Small intestine (tissue), 7 donors: ENCODE data around the gene CC2D2A. TPM values are rescaled to one million over a fixed set of nuclear protein-coding genes. Genes with fewer than 3 reads are reported as not detected.
A peak's percentile ranks its signal among the peaks of the same experiment; 100 is the strongest.

Experiments
- DNase-seq, 2 donors: peaks; one replicate each; pipeline versions ENCODE4 v3.0.0 to v3.0.0-alpha.2; 2013
- FAIRE-seq: peaks from 2 replicates; lab custom pipeline; 2012; peaks lifted over from hg19 to GRCh38; lab: Jason Lieb, UNC
- H3K27ac ChIP-seq, 3 donors: one replicate each; pipeline ENCODE4 v1.5.1; 2013; ENCODE audit warnings: low read length in 2 of 3, mild to moderate bottlenecking in 2 of 3, control low read depth in 1 of 3, inconsistent platforms in 1 of 3, low read depth in 1 of 3, moderate library complexity in 1 of 3
- H3K27me3 ChIP-seq, 3 donors: one replicate each; pipeline ENCODE4 v1.6.1; 2013; ENCODE audit warnings: low read length in 3 of 3, inconsistent platforms in 1 of 3; ENCODE audit not compliant: control insufficient read depth in 3 of 3, insufficient read depth in 3 of 3
- H3K36me3 ChIP-seq, 3 donors: one replicate each; pipeline ENCODE4 v1.6.1; 2013; ENCODE audit warnings: low read length in 3 of 3, inconsistent platforms in 1 of 3, low read depth in 1 of 3, mild to moderate bottlenecking in 1 of 3, moderate library complexity in 1 of 3; ENCODE audit not compliant: control insufficient read depth in 3 of 3, insufficient read depth in 2 of 3
- H3K4me1 ChIP-seq, 3 donors: one replicate each; pipeline ENCODE4 v1.6.1; 2013; ENCODE audit warnings: low read length in 2 of 3, inconsistent platforms in 1 of 3, low read depth in 1 of 3, mild to moderate bottlenecking in 1 of 3, moderate library complexity in 1 of 3; ENCODE audit not compliant: control insufficient read depth in 3 of 3, insufficient read depth in 2 of 3
- H3K4me3 ChIP-seq, 3 donors: one replicate each; pipeline ENCODE4 v1.5.1; 2013; ENCODE audit warnings: low read length in 3 of 3, control low read depth in 1 of 3, inconsistent platforms in 1 of 3, low read depth in 1 of 3, mild to moderate bottlenecking in 1 of 3, moderate library complexity in 1 of 3
- H3K9me3 ChIP-seq, 2 donors: one replicate each; pipeline ENCODE4 v1.6.1; 2013; ENCODE audit warnings: low read depth in 1 of 2, low read length in 1 of 2; ENCODE audit not compliant: control insufficient read depth in 2 of 2, insufficient read depth in 1 of 2
- WGBS, 3 donors: extraction: QIAGEN DNeasy Blood & Tissue Kit; methylation state at CpG; one replicate each; pipeline ENCODE4 v1.1.7; 2013; 5-methylcytosine and 5-hydroxymethylcytosine counted together
- polyA plus RNA-seq, 4 donors: library from polyadenylated mRNA; stranded (reverse) in 3 of 4; unstranded in 1 of 4; fragments of 200-250 nt in 3 of 4; fragments of 120-200 nt in 1 of 4; gene quantifications; one replicate each; pipeline versions ENCODE4 v1.2.1 to v1.2.3, GENCODE V29; 2013
- donor health status: healthy with polysubstance abuse.
- donor health status: control.
- donor health status: control.
- donor health status: Bipolar disorder and iron deficiency.
- donor health status: healthy.

CC2D2A gene
- polyA plus RNA-seq, 4 donors = 1.6 to 13.6 (median 5.5) TPM

DNA sequence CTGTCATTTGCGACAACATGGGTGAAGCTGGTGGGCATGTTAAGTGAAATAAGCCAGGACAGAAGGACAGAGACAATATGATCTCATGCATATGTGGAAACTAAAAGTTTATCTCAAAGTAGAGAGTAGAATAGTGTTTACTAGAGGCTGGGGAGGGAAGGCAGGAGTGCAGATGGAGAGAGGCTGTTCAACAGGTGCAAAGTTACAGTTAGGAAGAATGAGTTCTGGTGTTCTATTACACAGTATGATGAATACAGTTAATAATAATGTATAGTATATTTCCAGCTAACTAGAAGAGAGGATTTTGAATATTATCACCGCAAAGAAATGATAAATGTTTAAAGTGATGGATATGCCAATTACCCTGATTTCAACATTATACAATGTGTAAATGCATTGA lies 115.6 kb downstream of the CC2D2A start:
- Histone ChIP-seq H3K27me3 (no peaks in the 10 kb centered on the region), H3K36me3 (peaks cover 0 to 2% (median 2%) of the 10 kb centered on the region in 3 donors), H3K4me1 (no peaks in the 10 kb centered on the region), H3K27ac (no peak overlapping the region), H3K4me3 (no peak overlapping the region), H3K9me3 (no peaks in the 10 kb centered on the region)
- 98 to 100% (median 99%) methylated on average over 2 of the region's 2 CpGs for WGBS, 3 donors
- FAIRE-seq (no peak), DNase-seq (no peak)

DNA sequence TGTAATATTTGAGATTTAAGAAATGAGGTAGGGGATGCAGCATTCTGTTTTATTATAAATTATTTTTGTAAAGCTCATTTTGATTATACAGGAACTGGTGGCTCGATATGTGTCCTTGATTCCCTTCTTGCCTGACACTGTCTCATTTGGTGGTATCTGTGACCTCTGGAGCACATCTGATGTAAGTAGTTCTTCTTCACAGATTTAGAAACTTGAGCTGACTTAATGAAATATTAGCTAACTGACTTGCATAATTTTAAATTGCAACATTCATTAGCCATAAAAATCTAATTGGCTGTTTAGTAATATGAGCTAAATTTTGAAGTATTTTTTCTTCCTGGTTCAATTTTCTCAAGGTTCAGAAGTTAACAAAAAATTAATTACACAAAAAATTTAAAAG lies 116.4 kb downstream of the CC2D2A start:
- Histone ChIP-seq H3K27me3 (no peaks in the 10 kb centered on the region), H3K36me3 (peaks cover 0 to 6% (median 2%) of the 10 kb centered on the region in 3 donors), H3K4me3 (no peak overlapping the region), H3K27ac (no peak overlapping the region), H3K4me1 (no peaks in the 10 kb centered on the region), H3K9me3 (no peaks in the 10 kb centered on the region)
- no peak for FAIRE-seq
- WGBS, 3 donors = 88 to 93% (median 91%) methylated on average over 1 of the region's 1 CpG
- no peak for DNase-seq

DNA sequence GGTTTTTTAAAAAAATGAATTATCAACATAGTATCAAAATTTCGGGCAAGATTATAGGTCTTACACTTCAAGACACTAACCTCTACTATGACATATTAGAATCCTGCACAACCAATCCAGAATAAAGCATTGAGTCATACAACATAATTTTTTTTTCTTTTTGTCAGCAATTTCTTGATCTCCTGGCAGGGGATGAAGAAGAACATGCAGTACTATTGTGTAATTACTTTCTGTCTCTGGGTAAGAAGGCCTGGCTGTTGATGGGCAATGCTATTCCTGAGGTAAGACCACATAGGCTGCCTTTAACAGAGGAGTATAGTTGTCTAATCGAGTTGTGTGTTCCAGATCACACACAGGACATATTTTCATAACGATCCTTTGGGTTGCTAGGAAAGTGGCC lies 118.0 kb downstream of the CC2D2A start:
- Histone ChIP-seq H3K27me3 (no peaks in the 10 kb centered on the region), H3K4me1 (no peaks in the 10 kb centered on the region), H3K9me3 (no peaks in the 10 kb centered on the region), H3K36me3 (peaks cover 0 to 6% (median 0%) of the 10 kb centered on the region in 3 donors), H3K4me3 (no peak overlapping the region), H3K27ac (no peak overlapping the region)
- FAIRE-seq = no peak
- 62 to 89% (median 65%) methylated on average over 3 of the region's 3 CpGs for WGBS, 3 donors
- no peak for DNase-seq

DNA sequence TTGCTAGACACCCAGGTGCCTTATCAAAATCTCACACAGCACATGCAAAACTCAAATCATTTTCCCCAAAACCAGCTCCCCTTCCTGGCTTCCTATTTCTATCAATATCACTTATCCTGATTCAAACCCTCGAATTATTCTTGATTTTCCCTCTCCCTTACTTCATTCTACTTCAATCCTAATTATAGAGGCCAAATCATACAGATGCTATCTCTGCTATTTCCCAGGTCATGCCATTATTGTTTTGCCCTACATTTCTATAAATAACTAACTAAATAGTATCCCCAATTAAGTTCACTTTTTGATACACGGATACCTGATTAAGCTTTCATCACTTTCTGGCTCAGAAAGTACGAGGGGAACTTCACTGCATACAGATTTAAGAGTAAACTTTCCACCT lies 123.1 kb downstream of the CC2D2A start:
- Histone ChIP-seq H3K4me3 (no peak overlapping the region), H3K27ac (no peak overlapping the region), H3K4me1 (no peaks in the 10 kb centered on the region), H3K9me3 (no peaks in the 10 kb centered on the region), H3K36me3 (peaks cover 0 to 6% (median 0%) of the 10 kb centered on the region in 3 donors), H3K27me3 (no peaks in the 10 kb centered on the region)
- DNase-seq (no peak), FAIRE-seq (no peak)
- 77 to 86% (median 81%) methylated on average over 3 of the region's 3 CpGs for WGBS, 3 donors

DNA sequence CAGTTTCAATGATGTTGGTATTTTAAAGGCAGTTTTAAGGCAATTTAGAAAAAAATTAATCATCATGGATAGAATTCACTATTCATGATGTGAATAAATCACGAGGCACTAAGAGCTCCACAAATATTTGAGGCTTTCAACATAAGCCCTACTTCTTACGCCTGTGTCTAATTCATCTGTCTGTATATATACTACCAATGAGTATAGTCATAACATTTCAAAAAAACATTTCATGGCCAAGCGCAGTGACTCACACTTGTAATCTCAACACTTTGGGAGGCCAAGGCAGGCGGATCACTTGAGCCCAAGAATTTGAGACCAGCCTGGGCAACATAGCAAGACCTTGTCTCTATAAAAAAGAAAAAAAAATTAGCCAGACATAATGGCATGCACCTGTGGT lies 129.0 kb downstream of the CC2D2A start:
- FAIRE-seq (no peak), DNase-seq (no peak)
- no peak overlapping the region for H3K27ac ChIP-seq
- peaks cover 0 to 13% (median 0%) of the 10 kb centered on the region in 3 donors for H3K36me3 ChIP-seq
- H3K4me1 ChIP-seq = no peaks in the 10 kb centered on the region
- WGBS, 3 donors = 79 to 94% (median 93%) methylated on average over 4 of the region's 4 CpGs
- no peaks in the 10 kb centered on the region for H3K27me3 ChIP-seq
- H3K9me3 ChIP-seq = peaks cover 0 to 4% of the 10 kb centered on the region in 2 donors
- no peak overlapping the region for H3K4me3 ChIP-seq

DNA sequence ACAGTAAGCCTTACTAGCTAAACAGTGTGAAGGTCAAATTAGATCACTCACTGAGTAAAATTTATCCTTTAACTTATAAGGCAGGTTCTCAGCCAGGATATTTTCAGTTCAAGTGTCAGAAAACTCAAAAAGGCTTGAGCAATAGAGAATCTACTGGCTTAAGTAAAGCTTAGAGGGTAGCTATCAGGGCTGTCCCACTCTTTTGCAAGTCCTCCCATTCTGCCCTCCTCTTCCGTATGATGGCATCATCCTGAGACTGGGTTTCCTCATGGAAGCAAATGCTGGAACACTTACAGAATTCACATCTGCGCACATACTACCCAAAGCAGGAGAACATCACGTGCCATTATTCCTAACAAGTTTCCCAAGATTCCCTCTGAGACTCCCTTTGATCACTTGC lies 130.5 kb downstream of the CC2D2A start:
- H3K36me3 ChIP-seq = peaks cover 0 to 11% (median 1%) of the 10 kb centered on the region in 3 donors
- WGBS, 3 donors = 96 to 100% (median 100%) methylated on average over 3 of the region's 3 CpGs
- H3K9me3 ChIP-seq = peaks cover 0 to 4% of the 10 kb centered on the region in 2 donors
- DNase-seq = no peak
- H3K4me3 ChIP-seq = no peak overlapping the region
- FAIRE-seq = no peak
- no peak overlapping the region for H3K27ac ChIP-seq
- H3K27me3 ChIP-seq = no peaks in the 10 kb centered on the region
- H3K4me1 ChIP-seq = no peaks in the 10 kb centered on the region

DNA sequence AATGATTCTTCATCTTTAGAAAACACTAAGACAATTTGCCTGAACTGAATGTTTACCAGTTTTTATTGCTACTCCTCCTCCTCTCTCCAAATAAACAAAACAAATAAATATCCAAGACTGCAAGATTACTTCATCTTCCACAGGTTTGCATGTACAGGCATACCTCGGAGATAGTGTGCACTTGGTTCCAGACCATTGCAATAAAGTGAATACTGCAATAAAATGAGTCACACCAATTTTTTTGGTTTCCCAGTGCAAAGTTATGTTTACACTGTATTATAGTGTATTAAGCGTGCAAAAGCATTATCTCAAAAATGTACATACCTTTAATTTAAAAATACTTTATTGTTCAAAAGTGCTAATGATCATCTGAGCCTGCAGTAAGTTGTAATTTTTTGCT lies 132.2 kb downstream of the CC2D2A start:
- H3K36me3 ChIP-seq = peaks cover 0 to 13% (median 3%) of the 10 kb centered on the region in 3 donors

DNA sequence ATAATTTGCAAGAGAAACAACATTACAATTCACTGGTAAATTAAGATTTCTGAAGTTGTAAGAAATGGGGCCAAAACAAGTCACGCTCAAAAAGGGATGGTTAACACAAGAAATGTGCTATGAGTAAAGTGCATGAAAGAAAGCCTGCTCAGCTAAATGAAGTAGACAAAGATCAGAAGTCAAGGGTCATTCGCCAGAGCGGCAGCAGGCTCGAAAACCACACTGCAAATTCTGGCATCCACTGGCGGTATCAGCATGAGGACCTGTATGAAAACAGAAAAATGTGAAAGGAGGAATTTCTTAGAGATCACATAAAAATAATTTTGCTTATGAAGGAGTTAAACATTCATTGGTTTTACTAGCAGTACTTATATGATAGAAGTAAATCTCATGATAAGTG lies 135.9 kb downstream of the CC2D2A start:
- peaks cover 0 to 4% of the 10 kb centered on the region in 2 donors for H3K9me3 ChIP-seq
- no peak overlapping the region for H3K27ac ChIP-seq
- no peak for DNase-seq
- H3K4me3 ChIP-seq = no peak overlapping the region
- no peaks in the 10 kb centered on the region for H3K4me1 ChIP-seq
- peaks cover 0 to 8% (median 3%) of the 10 kb centered on the region in 3 donors for H3K36me3 ChIP-seq
- H3K27me3 ChIP-seq = no peaks in the 10 kb centered on the region
- WGBS, 3 donors = 93 to 98% (median 97%) methylated on average over 5 of the region's 5 CpGs
- no peak for FAIRE-seq

More for the DNA sequence above, 132.2 kb downstream of the CC2D2A start:
- 19 to 70% (median 39%) methylated on average over 2 of the region's 2 CpGs for WGBS, 3 donors
- Histone ChIP-seq H3K27ac (no peak overlapping the region), H3K4me3 (no peak overlapping the region), H3K9me3 (peaks cover 0 to 4% of the 10 kb centered on the region in 2 donors), H3K27me3 (no peaks in the 10 kb centered on the region), H3K4me1 (no peaks in the 10 kb centered on the region)
- FAIRE-seq (no peak), DNase-seq (peak; percentile 9 to 54)

DNA sequence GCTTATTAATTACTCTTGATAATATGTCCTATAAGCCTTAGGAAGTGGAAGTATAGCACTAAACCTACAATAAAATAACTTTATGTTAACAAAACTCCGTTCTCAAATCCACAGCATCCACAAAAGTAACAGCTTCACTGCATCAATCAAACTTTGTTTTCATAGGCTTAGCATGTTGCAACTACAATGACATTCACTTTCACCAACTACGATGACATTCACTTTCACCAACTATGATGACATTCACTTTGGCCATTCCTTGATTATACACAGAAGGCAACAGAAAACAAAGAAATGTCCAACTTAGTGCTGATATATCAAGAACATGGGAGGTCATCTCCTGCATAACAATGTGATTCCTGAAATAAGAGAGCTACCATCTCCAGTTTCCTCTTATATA lies 141.2 kb downstream of the CC2D2A start:
- no peak overlapping the region for H3K27ac ChIP-seq
- no peaks in the 10 kb centered on the region for H3K27me3 ChIP-seq
- peaks cover 0 to 9% of the 10 kb centered on the region in 2 donors for H3K9me3 ChIP-seq
- no peak overlapping the region for H3K4me3 ChIP-seq
- no peak for FAIRE-seq
- peaks cover 0 to 12% (median 8%) of the 10 kb centered on the region in 3 donors for H3K36me3 ChIP-seq
- WGBS, 3 donors = 87 to 92% (median 91%) methylated on average over 2 of the region's 2 CpGs
- no peak for DNase-seq
- H3K4me1 ChIP-seq = no peaks in the 10 kb centered on the region
